ENCODE measurements around the gene PRKCE.
"Not testable (repeated sequence)": the region's sequence is repeated elsewhere in the genome, so short reads cannot be mapped to it uniquely, and the experiment has no call there.

The PRKCE gene

GRCh38 chr2:46211461-46211860 is 560.0 kb downstream of the PRKCE start:
- Mint-ChIP-seq H3K27me3 (peaks cover 36% of the 10 kb centered on the region), H3K27ac (no peak overlapping the region), H3K36me3 (peaks cover 4% of the 10 kb centered on the region), H3K4me3 (no peak overlapping the region), H3K9me3 (peaks cover 30% of the 10 kb centered on the region), H3K4me1 (no peaks in the 10 kb centered on the region)
- CTCF ChIA-PET, result no interaction called here
- DNase-seq, result no peak

- peaks cover 4% of the 10 kb centered on the region for H3K36me3 Mint-ChIP-seq
- no peaks in the 10 kb centered on the region for H3K4me1 Mint-ChIP-seq
- H3K27ac Mint-ChIP-seq, result no peak overlapping the region
- H3K27me3 Mint-ChIP-seq, result peaks cover 32% of the 10 kb centered on the region
- peaks cover 35% of the 10 kb centered on the region for H3K9me3 Mint-ChIP-seq
- no peak overlapping the region for H3K4me3 Mint-ChIP-seq
- DNase-seq, result no peak
- CTCF ChIA-PET, result no interaction called here
Measured at GRCh38 chr2:46213906-46214305, 562.4 kb downstream of the PRKCE start.

GRCh38 chr2:46216213-46216612 is 564.7 kb downstream of the PRKCE start:
- CTCF ChIA-PET, result no interaction called here
- H3K9me3 Mint-ChIP-seq, result peaks cover 29% of the 10 kb centered on the region
- peaks cover 28% of the 10 kb centered on the region for H3K27me3 Mint-ChIP-seq

GRCh38 chr2:46223514-46223913 is 572.0 kb downstream of the PRKCE start:
- Mint-ChIP-seq H3K4me1 (peaks cover 35% of the 10 kb centered on the region), H3K27me3 (peaks cover 20% of the 10 kb centered on the region), H3K9me3 (peaks cover 26% of the 10 kb centered on the region)
- CTCF ChIA-PET, H3K27ac Mint-ChIP-seq, DNase-seq, H3K36me3 Mint-ChIP-seq, H3K4me3 Mint-ChIP-seq: not testable (repeated sequence)

More at GRCh38 chr2:46216213-46216612, 564.7 kb downstream of the PRKCE start:
- H3K4me1 Mint-ChIP-seq, result peaks cover 8% of the 10 kb centered on the region
- no peak for DNase-seq
- no peak overlapping the region for H3K4me3 Mint-ChIP-seq
- H3K36me3 Mint-ChIP-seq, result peaks cover 2% of the 10 kb centered on the region
- H3K27ac Mint-ChIP-seq, result no peak overlapping the region

GRCh38 chr2:46225150-46225625 is 573.7 kb downstream of the PRKCE start:
- Mint-ChIP-seq H3K27ac (no peak overlapping the region), H3K9me3 (peaks cover 17% of the 10 kb centered on the region), H3K36me3 (peaks cover 7% of the 10 kb centered on the region), H3K4me3 (no peak overlapping the region), H3K4me1 (peaks cover 38% of the 10 kb centered on the region), H3K27me3 (peaks cover 18% of the 10 kb centered on the region)
- DNase-seq, result no peak
- CTCF ChIA-PET, result no interaction called here

GRCh38 chr2:46225730-46226129 is 574.3 kb downstream of the PRKCE start:
- Mint-ChIP-seq H3K9me3 (peaks cover 17% of the 10 kb centered on the region), H3K27ac (no peak overlapping the region), H3K4me1 (peaks cover 44% of the 10 kb centered on the region), H3K36me3 (peaks cover 7% of the 10 kb centered on the region), H3K4me3 (no peak overlapping the region), H3K27me3 (peaks cover 17% of the 10 kb centered on the region)
- DNase-seq, result no peak
- CTCF ChIA-PET, result no interaction called here

GRCh38 chr2:46226620-46227019 is 575.1 kb downstream of the PRKCE start:
- Mint-ChIP-seq H3K27me3 (peaks cover 16% of the 10 kb centered on the region), H3K27ac (no peak overlapping the region), H3K9me3 (peaks cover 15% of the 10 kb centered on the region), H3K4me1 (peaks cover 47% of the 10 kb centered on the region), H3K4me3 (no peak overlapping the region), H3K36me3 (peaks cover 7% of the 10 kb centered on the region)
- CTCF ChIA-PET, result no interaction called here
- DNase-seq, result no peak

- Mint-ChIP-seq H3K9me3 (peaks cover 13% of the 10 kb centered on the region), H3K4me1 (peaks cover 47% of the 10 kb centered on the region)
Measured at GRCh38 chr2:46227022-46227421, 575.5 kb downstream of the PRKCE start.

GRCh38 chr2:46227674-46228289 is 576.3 kb downstream of the PRKCE start:
- H3K27ac Mint-ChIP-seq, result no peak overlapping the region
- CTCF ChIA-PET, result interaction anchor here (1.3 kb wide), 1 partner anchor 22 kb away, joined by 3 read pairs; no protein-coding TSS in a partner anchor
- H3K4me1 Mint-ChIP-seq, result peaks cover 44% of the 10 kb centered on the region
- DNase-seq, result no peak
- peaks cover 10% of the 10 kb centered on the region for H3K9me3 Mint-ChIP-seq
- peaks cover 13% of the 10 kb centered on the region for H3K27me3 Mint-ChIP-seq
- peaks cover 5% of the 10 kb centered on the region for H3K36me3 Mint-ChIP-seq
- H3K4me3 Mint-ChIP-seq, result no peak overlapping the region

More at GRCh38 chr2:46227022-46227421, 575.5 kb downstream of the PRKCE start:
- CTCF ChIA-PET, result no interaction called here
- Mint-ChIP-seq H3K27ac (no peak overlapping the region), H3K4me3 (no peak overlapping the region), H3K27me3 (peaks cover 14% of the 10 kb centered on the region), H3K36me3 (peaks cover 7% of the 10 kb centered on the region)
- no peak for DNase-seq

GRCh38 chr2:46229134-46230063 is 577.9 kb downstream of the PRKCE start:
- Mint-ChIP-seq H3K4me3 (no peak overlapping the region), H3K9me3 (peaks cover 4% of the 10 kb centered on the region), H3K27me3 (peaks cover 19% of the 10 kb centered on the region), H3K4me1 (peaks cover 29% of the 10 kb centered on the region), H3K27ac (no peak overlapping the region), H3K36me3 (peaks cover 3% of the 10 kb centered on the region)
- no peak for DNase-seq
- CTCF ChIA-PET, result interaction anchor here (0.5 to 2.6 kb wide), 5 partner anchors 10 to 689 kb away, joined by 3 to 10 read pairs (median 3); no protein-coding TSS in a partner anchor

- CTCF ChIA-PET, result interaction anchor here (0.5 to 2.6 kb wide), 4 partner anchors 10 to 688 kb away, joined by 3 to 10 read pairs (median 4); no protein-coding TSS in a partner anchor
- no peaks in the 10 kb centered on the region for H3K36me3 Mint-ChIP-seq
- peak; percentile 33 for DNase-seq
Measured at GRCh38 chr2:46230115-46230571, 578.7 kb downstream of the PRKCE start.

GRCh38 chr2:46230677-46231425 is 579.4 kb downstream of the PRKCE start:
- H3K9me3 Mint-ChIP-seq, result no peaks in the 10 kb centered on the region
- H3K4me3 Mint-ChIP-seq, result no peak overlapping the region
- no peak for DNase-seq
- peak overlapping the region; percentile 40 for H3K27ac Mint-ChIP-seq
- peaks cover 15% of the 10 kb centered on the region for H3K27me3 Mint-ChIP-seq
- CTCF ChIA-PET, result interaction anchor here (1.0 to 2.6 kb wide), 4 partner anchors 9 to 133 kb away, joined by 3 to 10 read pairs (median 5); no protein-coding TSS in a partner anchor
- H3K36me3 Mint-ChIP-seq, result no peaks in the 10 kb centered on the region
- H3K4me1 Mint-ChIP-seq, result peaks cover 20% of the 10 kb centered on the region

More at GRCh38 chr2:46230115-46230571, 578.7 kb downstream of the PRKCE start:
- no peak overlapping the region for H3K4me3 Mint-ChIP-seq
- H3K9me3 Mint-ChIP-seq, result no peaks in the 10 kb centered on the region
- H3K27me3 Mint-ChIP-seq, result peaks cover 15% of the 10 kb centered on the region
- no peak overlapping the region for H3K27ac Mint-ChIP-seq
- H3K4me1 Mint-ChIP-seq, result peaks cover 22% of the 10 kb centered on the region

GRCh38 chr2:46231721-46232120 is 580.2 kb downstream of the PRKCE start:
- H3K4me1 Mint-ChIP-seq, result peaks cover 26% of the 10 kb centered on the region
- DNase-seq, result no peak
- no peaks in the 10 kb centered on the region for H3K9me3 Mint-ChIP-seq
- no peak overlapping the region for H3K4me3 Mint-ChIP-seq
- CTCF ChIA-PET, result interaction anchor here (1.0 to 2.6 kb wide), 4 partner anchors 8 to 132 kb away, joined by 3 to 10 read pairs (median 4); no protein-coding TSS in a partner anchor
- no peaks in the 10 kb centered on the region for H3K36me3 Mint-ChIP-seq
- peaks cover 15% of the 10 kb centered on the region for H3K27me3 Mint-ChIP-seq
- H3K27ac Mint-ChIP-seq, result no peak overlapping the region

- Mint-ChIP-seq H3K36me3 (no peaks in the 10 kb centered on the region), H3K27ac (no peak overlapping the region), H3K27me3 (peaks cover 15% of the 10 kb centered on the region), H3K9me3 (no peaks in the 10 kb centered on the region), H3K4me1 (peaks cover 37% of the 10 kb centered on the region), H3K4me3 (no peak overlapping the region)
- no peak for DNase-seq
- CTCF ChIA-PET, result no interaction called here
Measured at GRCh38 chr2:46232860-46233259, 581.4 kb downstream of the PRKCE start.
